Peyer's patch (tissue), 4 donors: ENCODE results near the gene SNX17. TPM values are rescaled to one million over a fixed set of nuclear protein-coding genes. Genes with fewer than 3 reads are reported as not detected.

Experiments used
- DNase-seq, 3 donors: peaks; one replicate each; pipeline ENCODE4 v3.0.0-alpha.2; 2017 to 2019
- H3K27ac ChIP-seq, 4 donors: fragments of 200-600 bp; sonication (generic); one replicate each; pipeline ENCODE4 v1.5.1; 2016 to 2019
- H3K27me3 ChIP-seq, 2 donors: fragments of 200-600 bp; sonication (generic); one replicate each; pipeline ENCODE4 v1.5.1; 2019
- H3K36me3 ChIP-seq, 3 donors: fragments of 200-600 bp; sonication (generic); one replicate each; pipeline ENCODE4 v1.5.1; 2016 to 2019
- H3K4me1 ChIP-seq, 4 donors: fragments of 200-600 bp; sonication (generic); one replicate each; pipeline ENCODE4 v1.5.1; 2016 to 2019
- H3K4me3 ChIP-seq, 4 donors: fragments of 200-600 bp; sonication (generic); 1 replicate in 3 of 4; 2 replicates in 1 of 4; pipeline ENCODE4 v1.5.1; 2016 to 2019; ENCODE audit warnings: mild to moderate bottlenecking in 1 of 4
- H3K9me3 ChIP-seq, 4 donors: fragments of 200-600 bp; sonication (generic); one replicate each; pipeline ENCODE4 v1.5.1; 2016 to 2019; ENCODE audit warnings: mild to moderate bottlenecking in 1 of 4
- CTCF ChIP-seq, 6 experiments: fragments of 450-650 bp in 4 of 6; fragments of 200-600 bp in 2 of 6; sonication (generic) in 1 of 6; IDR thresholded peaks; one replicate each; pipeline ENCODE4 v1.5.1; 2017 to 2019; ENCODE audit warnings: antibody characterized with exemption in 6 of 6, mild to moderate bottlenecking in 3 of 6, moderate library complexity in 1 of 6
- POLR2A ChIP-seq, 2 donors: fragments of 450-650 bp; IDR thresholded peaks; one replicate each; pipeline ENCODE4 v1.5.1; 2017; ENCODE audit warnings: antibody characterized with exemption in 2 of 2, mild to moderate bottlenecking in 2 of 2, moderate library complexity in 2 of 2
- total RNA-seq, 4 donors: library from RNA; depleted of rRNA; stranded (reverse); fragments of >200 nt; gene quantifications; one replicate each; pipeline ENCODE4 v1.1.0, GENCODE V29; 2016

SNX17 gene
- total RNA-seq, 4 donors from 2014 or later = 75.1 to 88.2 (median 77.1) TPM

GRCh38 chr2:27376866-27377617 is 6.6 kb downstream of the SNX17 start:
- no peaks in the 10 kb centered on the region for H3K27me3 ChIP-seq
- no peak for DNase-seq
- peaks cover 0 to 32% (median 2%) of the 10 kb centered on the region in 4 donors for H3K4me1 ChIP-seq
- no peaks in the 10 kb centered on the region for H3K9me3 ChIP-seq
- peaks cover 0 to 67% (median 0%) of the 10 kb centered on the region in 3 donors for H3K36me3 ChIP-seq
- TF ChIP-seq POLR2A (IDR thresholded peaks at IDR 0.05) (no peak), CTCF (IDR thresholded peaks at IDR 0.05) (no peak)
- no peak overlapping the region for H3K4me3 ChIP-seq
- H3K27ac ChIP-seq = no peak overlapping the region

- Histone ChIP-seq H3K9me3 (no peaks in the 10 kb centered on the region), H3K27me3 (no peaks in the 10 kb centered on the region), H3K36me3 (peaks cover 0 to 72% (median 0%) of the 10 kb centered on the region in 3 donors), H3K4me3 (no peak overlapping the region), H3K27ac (no peak overlapping the region), H3K4me1 (peaks cover 0 to 25% (median 0%) of the 10 kb centered on the region in 4 donors)
- peak in 1 of 3 donors; percentile 49 for DNase-seq
- TF ChIP-seq CTCF (IDR thresholded peaks at IDR 0.05) (no peak), POLR2A (IDR thresholded peaks at IDR 0.05) (no peak)
Measured at GRCh38 chr2:27377618-27378095, 7.2 kb downstream of the SNX17 start.

GRCh38 chr2:27378096-27378808 is 7.8 kb downstream of the SNX17 start:
- Histone ChIP-seq H3K4me1 (peaks cover 0 to 25% (median 0%) of the 10 kb centered on the region in 4 donors), H3K9me3 (no peaks in the 10 kb centered on the region), H3K27me3 (no peaks in the 10 kb centered on the region), H3K27ac (no peak overlapping the region), H3K36me3 (peaks cover 0 to 71% (median 0%) of the 10 kb centered on the region in 3 donors), H3K4me3 (no peak overlapping the region)
- DNase-seq = peak in 1 of 3 donors; percentile 54
- TF ChIP-seq CTCF (IDR thresholded peaks at IDR 0.05) (no peak), POLR2A (IDR thresholded peaks at IDR 0.05) (no peak)

- Histone ChIP-seq H3K27me3 (no peaks in the 10 kb centered on the region), H3K4me3 (no peak overlapping the region), H3K36me3 (peaks cover 0 to 71% (median 0%) of the 10 kb centered on the region in 3 donors), H3K27ac (no peak overlapping the region), H3K9me3 (no peaks in the 10 kb centered on the region), H3K4me1 (peaks cover 0 to 25% (median 0%) of the 10 kb centered on the region in 4 donors)
- TF ChIP-seq CTCF (IDR thresholded peaks at IDR 0.05) (no peak), POLR2A (IDR thresholded peaks at IDR 0.05) (no peak)
- no peak for DNase-seq
Measured at GRCh38 chr2:27378809-27379290, 8.4 kb downstream of the SNX17 start.

GRCh38 chr2:27379383-27379835 is 9.0 kb downstream of the SNX17 start:
- peak overlapping the region in 2 of 4 donors; percentile 73 to 77 for H3K4me3 ChIP-seq
- H3K27ac ChIP-seq = peak overlapping the region; percentile 85 to 88 (median 88)
- no peaks in the 10 kb centered on the region for H3K9me3 ChIP-seq
- H3K27me3 ChIP-seq = no peaks in the 10 kb centered on the region
- TF ChIP-seq POLR2A (IDR thresholded peaks at IDR 0.05) (no peak), CTCF (IDR thresholded peaks at IDR 0.05) (no peak)
- peaks cover 0 to 71% (median 0%) of the 10 kb centered on the region in 3 donors for H3K36me3 ChIP-seq
- H3K4me1 ChIP-seq = peaks cover 0 to 25% (median 0%) of the 10 kb centered on the region in 4 donors
- no peak for DNase-seq
